GM21576 (cell line): ENCODE data around the gene EFHD1.
"Not testable (repeated sequence)": the region's sequence is repeated elsewhere in the genome, so short reads cannot be mapped to it uniquely, and the experiment has no call there.

Experiments
- ATAC-seq: cut with Tn5 transposase; IDR thresholded peaks from one replicate; pipeline ENCODE4 v1.9.1; 2021; ENCODE audit warnings: mild to moderate bottlenecking, moderate library complexity; ENCODE audit not compliant: unreplicated experiment

Gene EFHD1

DNA sequence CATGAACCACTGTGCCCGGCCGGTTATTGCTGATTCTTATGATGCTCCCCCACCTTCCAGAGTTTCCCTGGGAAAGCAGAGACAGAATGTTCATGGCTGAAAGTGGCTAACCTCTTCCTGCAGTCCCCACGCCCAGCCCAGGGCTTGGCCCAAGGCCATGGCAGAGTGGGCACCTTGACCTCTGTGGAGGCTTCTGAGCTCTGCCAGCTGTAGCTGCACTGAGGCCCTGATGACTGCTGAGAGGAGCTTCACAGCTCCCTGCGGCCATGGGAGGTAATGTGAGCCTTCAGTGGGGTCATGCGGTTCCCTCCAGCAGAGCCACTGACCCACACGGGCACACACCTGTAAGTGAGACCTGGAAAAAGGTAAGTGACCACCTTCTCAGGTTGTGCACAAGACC is 13.3 kb downstream of the EFHD1 start:
- no peak for ATAC-seq

DNA sequence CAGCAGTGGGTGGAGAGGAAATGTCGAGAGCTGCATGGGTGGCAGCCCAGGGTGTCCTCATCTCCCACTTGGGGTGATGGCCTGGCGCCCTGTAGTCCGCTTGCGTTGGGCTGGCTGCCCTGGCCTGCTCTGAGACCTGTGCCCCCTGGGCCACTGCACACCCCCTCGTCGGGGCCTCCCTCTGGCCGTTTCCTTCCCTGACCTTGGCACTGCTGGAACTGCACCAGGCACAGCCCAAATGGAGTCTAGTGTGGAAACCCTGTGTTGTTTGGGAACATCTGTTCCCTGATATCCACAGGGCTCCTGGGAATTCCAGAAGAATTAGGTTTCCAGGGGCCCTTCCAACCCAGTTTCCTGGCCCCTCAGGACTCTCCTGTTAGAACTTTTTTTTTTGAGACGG is 13.9 kb downstream of the EFHD1 start:
- ATAC-seq = no peak

DNA sequence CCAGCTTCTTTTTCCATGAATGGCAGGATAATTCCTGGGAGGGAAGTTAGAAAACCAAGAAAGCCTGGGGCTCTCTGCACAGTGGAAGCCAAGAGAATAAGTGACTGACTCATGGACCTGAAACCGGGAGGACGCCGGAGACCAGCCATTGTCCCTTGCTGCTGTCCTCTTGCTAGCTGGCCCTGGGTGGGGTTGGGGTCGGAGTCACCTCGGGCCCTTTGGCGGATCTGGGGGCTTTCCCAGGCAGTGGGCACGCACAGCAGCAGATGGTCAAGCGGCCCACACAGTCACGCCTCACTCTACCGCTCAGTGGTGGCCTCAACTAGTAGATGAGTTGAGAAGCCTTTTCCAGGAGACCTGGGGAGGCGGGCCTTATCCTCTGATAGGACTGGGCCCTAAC is 15.6 kb downstream of the EFHD1 start:
- no peak for ATAC-seq

DNA sequence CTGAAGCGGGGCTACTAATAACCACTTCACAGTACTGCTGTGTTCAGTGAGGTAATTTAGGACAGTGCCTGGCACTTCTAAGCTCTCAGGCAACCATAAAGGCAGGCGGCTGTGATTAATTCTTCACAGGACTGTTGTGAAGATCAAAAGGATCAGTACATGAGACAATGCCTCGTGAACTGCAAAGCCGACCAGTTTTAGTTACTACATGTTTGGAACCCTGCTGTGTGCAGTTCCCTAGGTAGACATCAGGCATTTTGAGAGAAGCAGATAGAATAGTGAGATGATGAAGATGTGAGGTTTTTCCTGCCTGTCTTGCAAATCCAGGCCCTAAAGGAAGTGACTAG is 19.1 kb downstream of the EFHD1 start:
- ATAC-seq = no peak

- no peak for ATAC-seq
Observed at GRCh38 chr2:232653441-232653840, 20.0 kb downstream of the EFHD1 start.

DNA sequence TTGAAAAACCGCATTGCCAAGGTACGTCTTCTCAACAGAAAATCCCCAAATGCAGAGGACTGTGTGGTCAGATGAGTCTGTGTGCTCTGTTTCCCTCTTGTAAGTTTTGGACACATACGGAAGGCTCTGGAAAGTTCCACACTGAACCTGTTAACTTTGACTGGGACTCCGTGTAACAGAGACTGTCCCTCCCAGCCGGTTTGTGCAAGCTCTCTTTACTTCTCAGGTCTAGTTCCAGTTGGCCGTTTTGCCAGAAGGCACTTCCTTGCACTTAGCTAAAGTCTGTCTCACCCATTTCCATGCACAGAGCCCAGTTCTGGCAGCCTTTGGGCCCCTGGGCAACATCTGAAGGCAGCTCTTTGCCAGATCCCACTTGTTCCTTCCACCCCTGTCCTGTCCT is 22.0 kb downstream of the EFHD1 start:
- ATAC-seq = no peak

DNA sequence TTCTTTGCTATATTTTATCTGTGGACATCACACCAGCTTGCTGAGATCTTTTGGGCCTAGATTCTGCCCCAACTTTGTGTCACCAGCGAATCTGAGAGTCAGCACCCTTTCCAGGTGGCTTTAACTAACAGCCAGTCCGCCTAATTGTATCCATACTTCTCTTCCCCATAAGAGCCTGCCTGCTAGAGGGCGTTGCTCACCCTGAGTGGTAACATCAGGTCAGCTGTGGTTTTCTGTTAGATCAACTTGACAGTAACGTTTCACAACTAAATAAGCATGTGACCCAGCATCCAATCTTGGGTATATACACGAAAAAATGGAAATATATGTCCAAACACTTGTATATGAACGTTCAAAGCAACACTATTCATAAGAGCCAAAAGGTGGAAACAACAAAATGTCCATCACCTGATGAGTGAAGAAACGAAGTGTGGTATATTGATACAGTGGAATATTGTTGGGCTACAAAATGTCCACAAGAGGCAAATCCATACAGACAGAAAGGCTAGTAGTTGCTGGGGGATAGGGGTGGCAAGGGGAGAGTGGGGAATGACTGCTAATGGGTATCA is 24.9 kb downstream of the EFHD1 start:
- ATAC-seq = no peak

- no peak for ATAC-seq
Observed at GRCh38 chr2:232659359-232659758, 26.0 kb downstream of the EFHD1 start.

- ATAC-seq = no peak
Observed at GRCh38 chr2:232662486-232663260, 29.3 kb downstream of the EFHD1 start.

DNA sequence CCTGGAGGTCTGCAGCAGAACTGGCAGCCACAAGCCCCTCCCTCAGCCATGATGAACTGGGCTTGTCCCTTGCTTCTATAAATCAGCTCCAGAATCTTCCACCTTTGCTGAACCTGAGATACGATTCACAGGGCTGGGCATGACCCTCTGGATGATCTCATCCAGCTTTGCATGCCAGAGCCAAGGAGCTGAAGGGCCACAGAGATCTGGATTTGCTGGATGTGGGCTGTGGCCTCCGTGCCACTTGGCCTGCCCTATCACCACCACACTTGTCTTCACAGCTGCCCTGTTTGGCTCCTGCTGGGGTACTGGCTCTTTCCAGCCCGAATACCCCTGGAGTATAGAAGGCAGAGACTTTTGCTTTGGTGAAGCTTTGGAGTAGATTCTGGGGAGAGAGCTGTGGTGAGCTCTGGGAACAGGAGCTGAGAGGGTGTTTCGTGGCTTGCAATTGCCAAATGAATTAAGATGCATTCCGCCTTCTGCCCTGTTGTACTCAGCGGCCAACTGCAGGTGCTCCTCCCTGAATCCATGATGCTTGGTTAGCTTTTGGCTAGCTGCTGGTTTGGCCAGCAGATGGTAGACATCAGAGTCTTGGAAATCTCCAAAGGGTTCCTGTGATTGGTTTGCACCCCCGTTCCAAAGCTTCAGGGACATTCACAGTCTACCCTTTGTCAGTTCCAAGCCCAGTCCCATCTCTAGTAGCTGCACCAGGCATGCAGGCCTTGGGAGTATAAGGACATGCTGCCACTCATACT is 32.8 kb downstream of the EFHD1 start:
- ATAC-seq = no peak

DNA sequence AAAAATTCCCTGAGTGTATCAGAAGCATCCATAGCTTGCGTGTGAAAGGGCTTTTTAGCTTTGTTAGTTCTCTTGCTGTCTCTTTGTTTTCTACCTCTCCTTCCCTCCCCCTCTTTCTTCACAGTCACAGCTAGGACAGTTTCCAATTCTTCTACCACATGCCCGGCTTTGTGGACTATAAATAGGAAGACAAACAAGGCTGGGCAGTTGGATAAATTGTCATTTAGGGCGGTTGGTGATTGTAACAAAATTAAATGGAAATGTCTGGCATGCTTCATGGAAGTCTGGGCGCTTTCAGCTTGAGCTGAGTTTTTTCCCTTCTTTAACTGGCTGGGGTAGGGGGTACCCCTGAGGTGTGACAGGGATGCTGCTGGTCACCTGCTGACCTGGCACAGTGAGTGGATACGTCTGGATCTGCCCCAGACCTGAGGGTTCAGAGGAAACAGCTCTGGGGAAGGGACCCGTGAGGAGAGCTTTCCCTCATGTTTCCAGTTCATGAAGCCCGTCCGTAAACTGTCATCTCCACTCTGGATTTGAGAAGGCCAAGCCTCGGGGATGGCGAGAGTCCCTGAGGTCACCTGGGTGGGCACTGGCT is 34.7 kb downstream of the EFHD1 start:
- ATAC-seq = no peak

GRCh38 chr2:232668805-232669444 is 35.5 kb downstream of the EFHD1 start:
- ATAC-seq = no peak

DNA sequence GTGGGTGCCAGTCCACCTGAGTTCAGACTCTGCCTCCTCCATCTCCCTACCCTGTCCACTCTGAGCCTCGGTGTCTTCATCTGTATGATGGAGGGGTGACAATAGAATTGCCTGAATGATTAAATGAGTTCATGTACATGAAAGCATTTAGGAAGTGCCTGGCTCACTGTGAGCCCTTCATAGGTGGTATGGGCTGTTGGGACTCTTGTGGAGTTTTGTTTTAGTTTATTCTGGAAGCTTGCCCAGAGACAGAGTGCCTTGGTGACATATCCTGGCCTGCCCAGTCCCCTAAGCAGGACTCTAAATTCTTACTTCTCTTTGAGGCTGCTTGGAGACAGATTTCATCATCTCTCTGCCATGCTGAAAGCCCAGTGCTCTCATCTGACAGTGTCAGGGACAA is 39.2 kb downstream of the EFHD1 start:
- ATAC-seq = no peak

DNA sequence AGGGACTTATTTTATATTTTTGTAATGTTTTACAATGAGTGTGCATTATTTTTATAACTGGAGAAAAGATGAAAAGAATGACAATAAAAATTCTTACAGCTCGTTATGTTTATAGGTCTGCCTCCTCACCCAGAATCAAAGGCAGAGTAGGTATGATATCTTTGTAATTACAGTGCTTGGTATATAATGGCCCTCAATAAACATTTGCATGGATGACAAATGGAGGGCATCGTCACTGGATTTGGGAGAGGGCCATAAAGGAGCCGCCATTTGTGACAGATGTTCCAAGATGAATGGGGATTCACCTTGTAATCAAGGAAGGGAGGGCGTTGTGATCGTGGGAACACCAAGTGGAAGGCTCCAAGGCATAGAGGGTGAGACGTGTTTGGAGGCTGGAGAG is 41.1 kb downstream of the EFHD1 start:
- no peak for ATAC-seq

DNA sequence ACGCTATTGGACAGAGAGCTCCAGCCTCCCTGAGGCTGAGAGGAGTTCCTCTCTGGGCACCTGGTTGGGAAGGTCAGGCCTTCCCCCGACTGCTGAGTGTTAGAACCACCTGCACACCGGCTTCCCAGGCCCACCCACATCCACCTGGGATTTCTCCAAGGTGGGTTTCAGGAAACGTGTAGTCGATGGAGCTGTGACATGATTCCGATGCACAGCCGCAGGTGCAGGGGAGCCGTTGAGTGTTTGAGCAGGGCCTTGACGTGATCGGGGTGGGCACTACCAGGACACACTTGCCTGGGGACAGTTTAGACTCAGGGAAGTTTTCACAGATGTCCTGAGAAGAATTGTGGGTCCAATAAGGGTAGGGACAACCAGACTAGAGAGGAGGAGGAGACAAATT is 42.0 kb downstream of the EFHD1 start:
- ATAC-seq = no peak

- ATAC-seq = no peak
Observed at GRCh38 chr2:232680006-232680405, 46.6 kb downstream of the EFHD1 start.

DNA sequence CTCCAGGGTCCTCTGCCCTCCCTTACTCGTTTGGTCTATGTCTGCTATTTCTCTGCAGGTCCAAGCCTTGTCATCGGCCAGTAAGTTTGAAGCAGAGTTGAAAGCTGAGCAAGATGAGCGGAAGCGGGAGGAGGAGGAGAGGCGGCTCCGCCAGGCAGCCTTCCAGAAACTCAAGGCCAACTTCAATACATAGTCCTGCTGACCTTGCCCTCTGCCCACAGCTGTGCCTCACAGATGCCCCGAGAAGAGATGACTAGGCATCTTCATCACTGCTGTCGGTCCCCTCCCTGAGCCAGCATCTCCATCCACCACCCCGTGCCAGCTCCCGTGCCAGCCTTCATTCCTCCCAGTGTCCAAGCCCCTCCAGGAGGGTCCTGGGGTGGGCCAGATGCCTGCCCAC is 48.1 kb downstream of the EFHD1 start:
- no peak for ATAC-seq

GRCh38 chr2:232683368-232683767 is 50.0 kb downstream of the EFHD1 start:
- no peak for ATAC-seq

GRCh38 chr2:232685391-232685790 is 52.0 kb downstream of the EFHD1 start:
- ATAC-seq = not testable (repeated sequence)

- no peak for ATAC-seq
Observed at GRCh38 chr2:232687382-232688160, 54.2 kb downstream of the EFHD1 start.

DNA sequence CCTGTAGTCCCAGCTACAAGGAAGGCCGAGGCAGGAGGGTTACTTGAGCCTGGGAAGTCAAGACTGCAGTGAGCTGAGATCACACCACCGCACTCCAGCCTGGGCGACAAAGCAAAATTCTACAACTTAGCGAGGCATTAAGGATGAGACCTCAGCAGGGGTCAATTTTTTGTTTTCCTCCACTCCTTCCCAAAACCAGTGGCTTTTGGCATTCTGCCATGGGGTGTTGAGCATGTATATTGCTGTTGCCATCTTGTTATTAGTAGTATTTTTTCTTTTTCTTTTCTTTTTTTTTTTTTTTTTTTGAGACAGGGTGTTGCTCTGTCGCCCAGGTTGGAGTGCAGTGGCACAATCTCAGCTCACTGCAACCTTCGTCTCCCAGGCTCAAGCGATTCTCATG is 54.8 kb downstream of the EFHD1 start:
- ATAC-seq = no peak
